Right hindlimb (tissue), 1 donor: ENCODE results near the gene PPFIA3.

Experiments
- DNase-seq: peaks from one replicate; pipeline ENCODE4 v3.0.0-alpha.2; 2018

The PPFIA3 gene

DNA sequence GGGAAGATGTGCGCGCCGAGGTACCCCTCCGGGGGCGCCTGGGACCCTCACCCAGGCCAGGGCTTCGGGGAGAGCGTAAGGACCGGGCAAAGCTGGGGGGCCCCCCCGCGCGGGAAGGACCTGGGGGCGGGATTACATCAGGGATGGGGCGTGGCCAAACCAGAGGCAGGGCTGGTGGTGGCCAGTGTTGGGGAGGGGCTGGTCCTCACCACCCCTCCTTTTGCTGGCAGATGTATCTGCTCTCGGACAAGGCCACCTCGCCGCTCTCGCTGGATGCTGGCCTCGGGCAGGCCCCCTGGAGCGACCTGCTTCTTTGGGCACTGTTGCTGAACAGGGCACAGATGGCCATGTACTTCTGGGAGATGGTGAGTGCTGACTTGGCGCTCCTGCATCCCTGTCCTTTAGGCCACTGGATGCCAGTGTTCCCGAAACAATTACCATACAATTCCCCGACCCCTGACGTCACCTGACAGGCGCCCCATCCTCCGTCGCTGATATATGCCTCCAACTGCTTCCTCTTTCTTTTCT is 63.6 kb downstream of the PPFIA3 start:
- no peak for DNase-seq

- no peak for DNase-seq
These were observed 66.8 kb downstream of the PPFIA3 start for GRCh38 chr19:49186108-49186507.

DNA sequence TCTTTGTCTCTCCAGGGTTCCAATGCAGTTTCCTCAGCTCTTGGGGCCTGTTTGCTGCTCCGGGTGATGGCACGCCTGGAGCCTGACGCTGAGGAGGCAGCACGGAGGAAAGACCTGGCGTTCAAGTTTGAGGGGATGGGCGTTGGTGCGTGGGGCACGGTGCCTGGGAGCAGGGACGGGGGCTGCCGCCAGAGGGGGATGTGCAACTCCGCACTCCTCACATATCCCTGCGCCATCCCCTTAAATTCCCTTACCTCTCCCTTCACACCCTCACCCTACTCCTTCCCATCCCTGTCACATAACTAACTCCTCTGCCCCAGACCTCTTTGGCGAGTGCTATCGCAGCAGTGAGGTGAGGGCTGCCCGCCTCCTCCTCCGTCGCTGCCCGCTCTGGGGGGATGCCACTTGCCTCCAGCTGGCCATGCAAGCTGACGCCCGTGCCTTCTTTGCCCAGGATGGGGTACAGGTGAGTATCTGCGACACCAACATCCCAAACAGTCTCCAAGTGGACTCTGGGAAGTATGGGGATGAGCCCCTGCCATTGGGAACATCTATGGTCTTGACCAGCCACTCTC is 69.4 kb downstream of the PPFIA3 start:
- DNase-seq: no peak

DNA sequence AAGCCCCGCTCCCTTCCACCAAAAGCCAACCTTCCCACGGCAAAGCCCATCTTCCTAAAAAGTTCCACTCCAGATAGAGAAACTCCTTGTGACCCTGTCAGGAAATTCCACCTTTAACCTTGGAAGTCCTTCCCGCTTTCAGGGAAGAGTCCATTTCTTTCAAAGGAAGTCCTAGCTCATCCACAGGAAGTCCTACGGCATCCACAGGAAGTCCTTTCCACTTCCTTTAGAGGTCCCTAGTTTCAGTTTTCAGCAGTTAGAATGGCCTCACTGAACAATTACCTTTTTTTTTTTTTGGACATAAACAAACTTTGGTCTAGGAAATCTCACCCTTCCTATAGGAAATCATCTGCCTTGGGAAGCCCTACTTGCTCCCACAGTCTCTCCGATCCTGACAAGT is 69.9 kb downstream of the PPFIA3 start:
- DNase-seq: no peak

DNA sequence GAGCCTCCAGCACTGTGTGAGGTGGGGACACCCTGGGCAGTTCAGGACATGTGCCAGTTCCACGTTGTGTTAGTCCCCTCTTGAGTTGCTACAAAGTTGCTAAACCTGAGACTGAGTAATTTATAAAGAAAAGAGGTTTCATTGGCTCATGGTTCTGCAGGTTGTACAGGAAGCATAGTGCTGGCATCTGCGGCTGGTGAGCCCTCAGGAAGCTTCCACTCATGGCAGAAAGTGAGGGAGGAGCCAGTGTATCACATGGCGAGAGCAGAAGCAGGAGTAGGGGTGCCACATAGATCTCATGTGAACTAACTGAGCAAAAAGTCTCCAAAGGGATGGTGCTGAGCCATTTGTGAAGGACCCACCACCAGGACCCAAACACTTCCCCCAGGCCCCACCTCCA is 71.4 kb downstream of the PPFIA3 start:
- no peak for DNase-seq

GRCh38 chr19:49193822-49194394 is 74.6 kb downstream of the PPFIA3 start:
- DNase-seq: no peak

DNA sequence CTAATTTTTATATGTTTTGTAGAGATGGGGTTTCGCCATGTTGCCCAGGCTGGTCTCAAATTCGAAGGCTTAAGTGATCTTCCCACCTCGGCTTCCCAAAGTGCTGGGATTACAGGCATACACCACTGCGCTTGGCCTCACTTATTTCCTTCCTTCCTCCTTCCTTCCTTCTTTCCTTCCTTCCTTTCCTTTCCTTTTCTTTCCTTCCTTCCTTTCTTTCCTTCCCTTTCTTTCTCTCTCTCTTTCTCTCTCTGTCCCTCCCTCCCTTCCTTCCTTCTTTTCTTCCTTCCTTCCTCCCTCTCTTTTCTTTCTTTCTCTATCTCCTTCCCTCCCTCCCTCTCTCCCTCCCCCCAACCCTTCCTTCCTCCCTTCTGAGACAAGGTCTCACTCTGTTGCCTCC is 75.1 kb downstream of the PPFIA3 start:
- no peak for DNase-seq

- DNase-seq: peak; percentile 59
These were observed 77.3 kb downstream of the PPFIA3 start for GRCh38 chr19:49196527-49197240.

- DNase-seq: no peak
These were observed 81.0 kb downstream of the PPFIA3 start for GRCh38 chr19:49200238-49200862.
